NCI-H187 treated with DMSO at 0.1 percent for 48 hours (cell line): ENCODE data around the gene ATXN1.
"Not testable (repeated sequence)": the region's sequence is repeated elsewhere in the genome, so short reads cannot be mapped to it uniquely, and the experiment has no call there.

ENCODE experiments used
- DNase-seq: peaks from one replicate; lab custom pipeline; 2025; lab: John Stamatoyannopoulos, UW

The ATXN1 gene

DNA sequence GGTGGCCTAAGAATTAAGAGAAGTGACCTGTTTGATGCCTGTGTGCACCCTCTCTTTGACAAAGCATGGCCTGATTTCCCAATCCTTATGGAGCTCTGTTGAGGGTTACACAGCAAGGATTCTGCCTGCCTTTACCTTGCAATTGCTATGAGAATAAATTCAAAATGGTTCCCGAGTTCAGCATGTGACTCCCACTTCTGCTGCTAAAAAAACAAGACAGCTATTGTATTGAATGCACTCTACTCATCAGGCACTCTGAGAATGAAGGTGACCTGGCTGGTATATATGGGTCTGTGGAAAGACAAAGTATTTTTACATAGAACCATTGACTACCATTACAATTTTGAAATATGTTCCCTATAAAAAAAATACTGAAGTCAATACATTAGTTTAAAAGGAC is 190.3 kb downstream of the ATXN1 start:
- no peak for DNase-seq

DNA sequence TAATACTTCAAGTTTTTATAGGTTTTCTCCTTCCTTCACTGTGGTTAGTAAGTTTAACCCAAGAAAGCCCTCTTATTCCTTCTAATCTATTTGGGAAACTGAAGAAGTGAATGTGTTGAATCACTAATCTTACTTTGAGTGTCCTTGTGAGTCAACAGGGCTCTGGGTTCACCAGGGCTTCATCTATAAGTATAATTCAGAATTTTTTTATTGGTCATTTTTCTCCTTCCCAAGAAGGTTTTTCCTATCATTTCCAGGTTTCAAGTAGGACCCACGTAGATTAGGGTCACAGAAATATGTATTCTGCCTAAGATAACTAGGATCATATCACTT is 191.1 kb downstream of the ATXN1 start:
- DNase-seq, result no peak

DNA sequence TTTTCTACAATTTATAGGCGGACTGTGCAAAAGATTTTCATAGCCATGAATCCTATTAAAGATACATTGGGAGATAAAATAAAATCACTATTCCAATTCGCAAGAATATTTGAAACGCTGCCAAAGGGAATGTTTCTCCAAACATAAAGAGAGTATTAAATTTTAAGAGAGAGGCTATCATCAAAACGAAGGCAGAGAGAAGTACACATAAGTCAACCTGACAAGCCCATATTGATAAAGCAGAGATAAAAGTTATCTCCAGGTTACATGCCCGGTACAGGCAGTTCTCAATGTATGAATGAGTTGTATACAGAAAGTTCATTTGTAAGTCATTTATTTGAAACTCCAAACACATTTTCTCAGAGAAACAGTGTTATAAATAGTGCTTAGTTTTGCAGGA is 193.1 kb downstream of the ATXN1 start:
- DNase-seq, result no peak

DNA sequence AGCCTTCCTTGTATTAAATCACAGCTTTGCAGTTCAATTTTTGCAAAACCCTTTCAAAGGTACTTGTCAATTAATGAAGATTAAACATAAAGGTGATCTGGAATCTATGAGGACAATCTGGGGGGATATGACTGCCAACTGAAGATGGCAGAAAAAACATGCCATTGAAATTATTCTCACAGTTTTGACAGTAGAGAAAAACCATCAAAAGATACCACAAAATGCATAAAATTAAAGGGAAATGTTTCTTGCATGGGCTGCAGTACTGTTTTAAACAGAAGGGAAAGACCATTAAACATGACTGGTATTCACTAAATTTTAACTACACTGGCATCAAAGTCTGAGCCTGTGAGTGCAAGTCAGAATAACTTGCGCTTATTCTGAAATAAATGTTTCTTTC is 194.2 kb downstream of the ATXN1 start:
- DNase-seq, result no peak

DNA sequence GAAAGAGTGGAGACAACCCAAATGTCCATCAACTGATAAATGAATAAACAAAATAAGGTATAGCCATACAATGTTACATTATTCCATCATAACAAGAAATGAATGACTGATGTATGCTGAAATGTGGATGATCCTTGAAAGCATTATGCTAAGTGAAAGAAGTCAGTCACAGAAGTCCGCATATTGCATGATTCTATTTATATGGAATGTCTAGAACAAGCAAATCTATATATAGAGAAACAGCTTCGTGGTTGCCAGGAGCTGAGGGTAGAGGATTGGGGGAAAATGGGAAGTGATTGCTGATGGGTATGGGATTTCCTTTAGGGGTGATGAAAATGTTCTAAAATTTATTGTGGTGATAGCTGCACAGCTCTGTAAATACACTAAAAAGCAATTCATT is 196.8 kb downstream of the ATXN1 start:
- no peak for DNase-seq

DNA sequence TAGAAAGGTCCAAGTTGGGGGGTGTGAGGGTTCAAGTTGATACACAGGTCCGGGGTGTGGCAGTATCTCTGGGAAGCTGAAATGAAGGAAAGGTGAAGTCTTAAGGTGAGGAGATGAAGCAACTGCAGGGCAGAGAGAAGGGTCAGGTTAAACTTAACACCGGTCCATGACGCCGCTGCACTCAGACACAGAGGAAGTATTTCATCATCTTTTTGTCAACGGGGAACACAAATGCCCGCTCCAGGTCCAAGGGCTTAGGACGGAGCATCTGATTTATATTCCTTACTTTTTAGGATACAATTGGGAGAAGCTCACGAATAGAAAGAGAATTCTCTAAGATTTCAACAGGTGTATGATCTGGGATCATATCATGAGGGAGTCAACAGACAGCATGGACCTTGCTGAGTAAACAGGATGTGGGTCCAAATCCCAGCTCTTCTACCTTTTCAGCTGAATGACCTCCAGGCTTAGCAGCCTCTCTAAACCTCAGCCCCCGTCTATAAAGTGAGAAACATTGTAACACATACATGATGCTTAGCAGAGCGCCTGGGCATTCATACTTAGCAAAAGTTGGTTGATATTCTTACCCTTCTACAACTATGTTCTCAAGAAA is 197.5 kb downstream of the ATXN1 start:
- DNase-seq, result no peak

DNA sequence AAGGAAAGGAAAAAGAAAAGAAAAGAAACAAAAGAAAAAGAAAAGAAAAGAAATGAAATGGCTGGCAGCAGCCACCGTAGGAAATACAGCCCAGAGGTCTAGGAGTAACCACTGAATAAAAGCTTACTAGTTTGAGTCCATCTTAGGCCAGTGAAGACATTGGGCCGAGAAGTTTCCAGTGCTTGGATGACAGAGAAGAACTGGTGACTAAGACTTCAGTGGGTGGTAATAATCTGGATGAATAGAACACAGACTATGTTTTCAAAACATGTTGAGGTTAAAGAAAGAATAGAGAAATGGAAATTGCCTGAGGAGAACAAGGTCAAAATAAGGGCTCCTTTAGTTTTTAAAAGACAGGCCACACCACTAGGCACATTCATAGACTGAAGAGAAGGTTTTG is 198.8 kb downstream of the ATXN1 start:
- no peak for DNase-seq

DNA sequence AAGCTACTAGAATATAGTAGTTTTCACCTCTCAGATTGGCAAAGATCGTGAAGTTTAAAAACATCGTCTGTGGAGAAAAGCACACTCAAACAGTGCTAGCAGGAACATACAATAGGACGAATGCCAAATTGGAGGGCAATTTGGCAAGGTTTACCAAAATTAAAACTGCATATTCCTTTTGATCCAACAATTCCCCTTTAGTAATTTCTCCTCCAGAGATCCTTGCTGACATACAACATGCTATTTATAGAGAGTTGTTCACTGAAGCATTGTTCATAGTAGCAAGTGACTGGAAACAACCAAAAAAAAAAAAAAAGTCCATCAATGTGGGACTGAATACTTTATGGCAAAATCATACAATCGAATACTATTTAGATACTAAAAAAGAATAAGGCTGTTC is 202.2 kb downstream of the ATXN1 start:
- no peak for DNase-seq

DNA sequence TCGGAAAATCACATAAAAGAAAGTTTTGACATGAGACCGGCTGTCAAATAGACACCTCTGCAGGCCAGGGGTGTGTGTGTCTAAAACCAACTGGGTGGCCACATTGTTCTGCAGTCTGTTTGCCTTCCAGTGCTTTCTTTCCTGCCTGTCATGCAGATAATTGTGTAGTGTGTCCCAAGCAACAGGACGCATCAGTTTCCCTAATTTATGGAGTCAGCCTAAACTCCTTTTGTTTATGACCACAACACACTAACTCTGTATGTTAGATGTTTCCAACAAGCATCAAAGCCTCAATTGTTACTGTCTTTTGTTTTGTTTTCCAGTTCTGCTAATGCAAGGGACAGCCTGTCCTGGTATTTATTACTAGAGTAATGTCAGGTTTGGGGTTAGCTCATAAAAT is 205.7 kb downstream of the ATXN1 start:
- no peak for DNase-seq

DNA sequence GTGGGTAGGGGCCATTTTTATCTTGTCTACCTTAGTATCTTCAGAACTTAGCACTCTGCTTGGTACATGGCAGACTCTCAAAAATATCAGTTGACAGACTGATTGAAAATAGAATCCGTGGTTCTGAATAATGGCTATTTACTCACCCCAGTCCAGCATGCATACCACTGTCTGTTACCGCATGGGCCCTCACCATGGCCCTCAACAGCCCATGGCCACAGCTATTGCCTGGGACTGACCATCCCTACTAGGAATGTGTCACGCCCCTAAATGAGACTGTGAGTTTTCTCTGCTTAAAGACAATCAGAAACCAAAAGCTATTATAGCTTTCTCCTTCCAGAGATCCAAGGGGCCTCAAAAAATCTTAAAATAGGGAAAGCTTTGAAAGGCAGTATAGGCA is 207.7 kb downstream of the ATXN1 start:
- DNase-seq, result no peak

DNA sequence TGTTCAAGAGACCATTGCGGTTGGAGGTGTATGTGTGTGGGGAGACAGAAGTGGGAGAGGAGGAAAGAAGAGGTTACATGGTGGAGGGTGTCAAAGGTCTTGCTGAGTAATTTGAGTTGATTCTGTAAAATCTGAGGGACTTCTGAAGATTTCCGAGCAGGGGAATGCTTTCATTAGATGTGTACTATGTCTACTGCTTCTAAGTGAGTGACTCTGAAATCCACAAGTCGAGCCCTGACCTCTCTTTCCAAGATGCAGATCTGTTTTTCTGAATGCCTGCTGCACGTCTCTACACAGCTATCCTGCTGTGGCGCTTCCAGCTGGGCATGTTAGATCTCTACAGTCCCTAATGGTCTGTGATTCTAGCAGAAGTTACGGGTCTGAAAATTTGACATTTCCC is 209.8 kb downstream of the ATXN1 start:
- no peak for DNase-seq

DNA sequence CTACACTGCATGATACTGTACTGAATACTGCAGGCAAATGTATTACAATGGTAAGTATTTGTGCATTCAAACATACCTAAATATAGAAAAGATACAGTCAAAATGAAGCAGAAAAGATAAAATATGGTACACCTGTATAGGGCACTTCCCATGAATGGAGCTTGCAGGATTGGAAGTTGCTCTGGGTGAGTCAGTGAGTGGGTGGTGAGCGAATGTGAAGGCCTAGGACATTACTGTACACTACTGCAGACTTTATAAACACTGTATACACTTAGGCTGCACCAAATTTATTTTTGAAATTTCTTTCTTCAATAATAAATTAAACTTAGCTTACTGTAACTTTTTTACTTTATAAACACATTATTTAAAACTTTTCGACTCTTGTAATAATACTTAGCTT is 213.1 kb downstream of the ATXN1 start:
- no peak for DNase-seq

DNA sequence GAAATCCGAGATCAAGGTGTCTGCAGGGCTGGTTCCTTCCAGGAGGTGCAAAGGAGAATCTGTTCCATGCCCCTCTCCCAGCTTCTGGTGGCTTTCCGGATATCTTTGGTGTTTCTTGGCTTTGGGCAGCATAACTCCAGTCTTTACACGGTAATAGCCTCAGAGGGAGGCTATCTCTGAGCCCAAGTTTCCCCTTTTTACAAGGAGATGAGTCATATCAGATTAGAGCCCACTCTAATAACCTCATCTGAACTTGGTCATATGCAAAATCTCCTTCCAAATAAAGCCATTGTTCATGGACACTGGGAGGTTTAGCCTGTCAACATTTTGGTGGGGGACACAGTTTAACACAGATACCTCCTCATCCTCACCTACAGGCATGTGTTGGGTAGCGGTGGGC is 213.7 kb downstream of the ATXN1 start:
- no peak for DNase-seq

DNA sequence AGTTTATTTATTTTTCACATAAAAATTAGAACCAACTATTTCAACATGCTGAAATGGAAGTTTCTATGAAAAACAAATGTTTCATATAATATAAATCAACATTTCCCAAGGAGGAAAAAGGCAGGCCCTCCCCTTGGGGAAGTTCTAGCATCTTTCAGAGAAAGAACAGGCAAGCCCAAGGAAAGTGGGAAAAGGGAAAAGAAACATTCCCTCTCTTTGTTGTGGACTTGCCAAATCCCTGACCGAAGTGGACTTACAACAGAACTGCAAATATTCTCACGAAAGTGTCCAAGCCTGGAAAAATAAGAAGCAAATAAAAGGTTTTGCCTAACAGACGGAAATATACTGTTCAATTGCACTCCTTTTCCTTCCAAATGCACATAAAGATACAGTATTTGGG is 214.4 kb downstream of the ATXN1 start:
- DNase-seq, result no peak

DNA sequence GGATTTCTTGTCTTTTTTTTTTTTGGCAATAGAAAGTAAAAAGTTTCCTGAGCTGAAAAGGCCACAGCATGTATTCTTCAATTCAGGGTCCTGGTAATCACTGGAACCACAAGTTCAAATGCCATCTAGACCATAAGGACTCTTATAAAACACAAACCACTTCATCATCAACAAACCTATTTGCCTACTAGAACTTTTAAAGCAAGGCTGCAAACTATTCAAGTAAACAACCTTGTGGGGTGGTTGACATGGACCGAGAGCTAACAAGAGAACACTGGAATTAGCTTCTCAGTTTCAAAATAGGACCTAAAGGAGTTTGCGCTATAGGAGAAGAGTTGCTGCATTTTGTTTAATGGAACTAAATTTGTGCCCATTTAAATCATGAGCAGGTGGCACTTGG is 215.9 kb downstream of the ATXN1 start:
- DNase-seq, result no peak

DNA sequence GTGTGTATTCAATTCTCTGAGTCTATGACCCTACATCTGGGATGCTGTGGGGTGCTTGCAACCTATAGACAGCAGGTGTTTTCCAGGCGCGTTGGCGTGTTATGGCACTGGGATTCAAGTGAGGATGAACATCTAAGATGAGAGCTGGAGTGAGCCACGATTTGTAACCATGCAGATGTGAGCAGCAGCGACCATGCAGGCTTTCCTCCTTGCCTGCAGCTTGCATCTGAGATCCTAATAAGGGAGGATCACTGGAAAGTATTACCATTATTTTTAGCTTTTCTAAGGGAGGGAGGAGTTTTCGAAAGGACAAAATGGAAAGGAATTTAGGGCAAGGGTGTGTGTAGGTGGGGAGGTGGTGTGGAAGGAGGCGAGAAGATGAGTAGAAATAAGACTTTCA is 216.7 kb downstream of the ATXN1 start:
- DNase-seq, result no peak

DNA sequence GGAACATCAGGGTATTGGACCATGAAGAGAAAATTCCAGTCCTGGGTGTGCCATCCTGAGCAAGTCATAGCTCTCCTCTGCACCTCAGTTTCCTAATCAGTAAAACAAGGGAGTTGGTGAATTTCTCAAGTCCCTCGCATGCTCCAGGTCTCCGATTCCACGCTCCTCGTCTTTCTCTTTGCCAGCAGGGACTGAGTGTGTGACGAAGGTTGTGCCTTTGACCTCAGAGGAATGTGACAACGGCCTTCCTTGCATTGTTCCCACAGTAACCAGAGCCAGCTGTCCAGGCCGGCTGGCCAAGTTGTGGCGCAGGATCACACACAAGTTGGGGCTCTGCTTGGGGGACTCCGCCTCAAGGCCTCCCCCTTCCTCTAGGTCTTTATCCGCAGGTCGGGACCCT is 217.3 kb downstream of the ATXN1 start:
- DNase-seq, result no peak

DNA sequence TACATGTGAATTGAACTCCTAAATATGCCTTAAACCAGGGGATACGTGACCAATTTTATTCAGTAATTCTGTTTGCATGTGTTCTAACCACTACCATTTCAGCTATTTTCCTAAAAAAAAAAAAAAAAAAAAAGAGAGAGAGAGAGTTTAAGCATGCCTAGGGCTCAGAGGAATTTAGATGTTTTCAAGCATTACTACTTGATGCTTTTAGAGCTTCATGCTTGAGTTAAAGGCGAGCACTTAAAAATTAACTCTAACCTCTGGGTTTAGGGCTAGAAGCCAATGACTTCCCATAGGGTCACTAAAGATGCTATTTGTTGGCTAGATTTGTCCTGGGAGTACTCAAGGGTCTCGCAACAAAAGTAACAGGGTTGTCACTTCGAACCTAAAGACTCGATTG is 217.7 kb downstream of the ATXN1 start:
- no peak for DNase-seq

DNA sequence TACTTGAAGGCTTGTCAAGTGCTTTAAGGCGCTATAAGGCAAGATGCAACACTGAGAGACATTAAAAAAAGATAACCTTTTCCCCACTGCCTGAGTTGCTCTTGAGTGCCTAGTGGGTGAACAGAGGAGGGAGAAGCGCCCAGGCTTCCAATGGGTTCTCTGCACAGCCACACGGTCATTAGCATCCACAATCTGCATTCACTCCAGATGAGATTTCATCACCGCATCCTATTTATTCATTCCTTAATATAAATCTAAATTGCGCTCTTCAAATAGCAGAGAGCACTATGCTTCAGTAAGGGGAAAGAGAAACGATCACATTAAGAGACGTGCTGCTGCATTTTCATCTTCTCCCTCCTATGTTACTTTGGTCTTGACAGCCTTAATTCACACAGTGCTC is 219.2 kb downstream of the ATXN1 start:
- DNase-seq, result no peak

DNA sequence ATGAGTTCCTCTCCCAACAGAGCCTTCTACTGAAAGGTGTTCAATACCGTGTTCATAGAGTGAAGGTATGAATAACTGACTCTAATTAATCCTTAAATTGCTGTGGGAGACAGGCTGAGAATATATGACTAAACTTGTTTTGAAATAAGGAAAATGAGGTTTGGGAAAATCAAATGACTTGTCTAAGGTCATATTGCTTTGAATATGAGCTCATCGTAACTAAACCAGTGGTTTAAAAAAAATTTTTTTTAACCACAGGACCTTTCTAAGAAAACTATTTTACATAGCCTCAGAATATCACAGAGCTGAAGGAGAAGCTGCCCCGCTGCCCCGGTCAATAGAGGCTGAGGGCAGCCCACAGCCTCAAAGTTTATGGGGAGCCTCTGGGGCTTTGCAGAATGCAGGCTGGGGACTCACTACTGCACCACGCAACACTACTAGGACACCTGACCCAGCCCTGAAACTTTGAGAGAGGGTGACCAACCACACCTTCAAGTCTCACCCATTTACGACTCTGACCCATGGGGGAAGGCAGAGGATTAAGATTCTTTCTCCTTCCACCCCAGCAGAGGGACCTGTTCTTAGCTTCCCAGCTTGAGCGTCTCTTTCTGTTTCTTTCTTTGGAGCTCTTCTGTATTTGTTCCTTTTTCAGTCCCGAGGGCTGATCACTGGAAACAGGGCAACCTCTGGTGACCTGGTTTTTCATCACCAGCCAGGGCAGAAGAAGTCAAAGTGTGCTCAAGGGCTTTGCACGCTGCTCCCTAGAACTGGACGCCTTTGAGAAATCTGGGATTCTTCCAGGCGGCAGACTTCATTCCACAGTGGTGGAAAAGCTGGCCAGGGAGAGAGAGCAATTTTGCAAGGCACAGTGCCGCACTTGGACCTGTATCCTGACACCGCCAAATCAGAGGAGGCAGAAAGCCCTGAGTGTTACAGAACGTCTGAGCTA is 220.2 kb downstream of the ATXN1 start:
- DNase-seq, result no peak

DNA sequence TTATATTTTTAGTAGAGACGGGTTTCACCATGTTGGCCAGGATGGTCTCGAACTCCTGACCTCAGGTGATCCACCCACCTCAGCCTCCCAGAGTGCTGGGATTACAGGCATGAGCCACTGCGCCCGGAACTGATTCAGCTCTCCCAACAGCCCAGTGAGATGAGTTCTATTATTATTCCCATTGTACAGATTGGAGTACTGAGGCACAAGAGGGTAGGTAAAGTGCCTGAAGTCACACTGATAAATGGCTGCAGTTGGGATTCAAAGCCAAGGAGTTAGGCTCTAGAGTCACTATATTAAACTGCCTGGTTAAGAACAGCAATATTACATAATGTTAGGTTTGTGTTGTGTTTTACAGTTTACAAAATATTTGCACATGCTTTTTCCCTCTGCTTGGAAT is 220.9 kb downstream of the ATXN1 start:
- DNase-seq, result not testable (repeated sequence)

DNA sequence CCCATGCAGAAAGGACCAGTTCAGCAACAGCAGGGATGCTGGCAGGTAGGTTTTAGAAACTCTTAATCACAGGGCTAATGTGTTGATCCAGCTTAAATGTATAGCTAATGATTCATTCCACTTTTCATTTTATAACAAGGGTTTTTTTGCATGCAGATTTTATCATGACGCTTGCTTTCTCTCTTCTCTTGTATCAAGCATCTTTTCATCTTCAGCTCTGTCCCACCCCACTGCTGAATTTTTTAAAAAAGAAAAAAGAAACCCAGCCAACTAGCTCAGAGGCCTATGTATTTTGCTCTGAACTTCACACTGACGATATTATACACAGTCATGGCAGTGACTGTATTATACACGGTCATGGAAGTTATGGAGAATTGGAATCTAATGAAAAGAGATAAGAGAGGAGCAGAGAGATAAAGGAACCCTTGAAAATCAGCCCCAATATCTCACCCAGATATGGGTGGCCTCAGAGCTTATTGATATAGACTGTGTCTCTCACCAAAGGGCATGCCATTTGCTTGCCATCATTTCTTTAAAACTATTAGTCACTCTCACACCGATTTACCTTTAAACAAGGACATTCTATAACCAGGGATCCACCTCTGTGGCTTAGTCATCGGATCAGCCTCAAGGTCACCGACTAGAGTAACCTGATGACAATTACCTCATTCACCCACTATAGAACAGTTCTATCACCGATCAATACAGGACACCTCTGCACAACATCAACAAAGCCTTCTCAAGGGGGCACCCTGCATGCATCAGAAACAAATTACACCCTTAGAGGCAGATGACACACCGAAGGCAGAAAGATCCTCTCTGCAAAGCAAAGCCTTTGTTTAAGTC is 222.0 kb downstream of the ATXN1 start:
- DNase-seq, result no peak

DNA sequence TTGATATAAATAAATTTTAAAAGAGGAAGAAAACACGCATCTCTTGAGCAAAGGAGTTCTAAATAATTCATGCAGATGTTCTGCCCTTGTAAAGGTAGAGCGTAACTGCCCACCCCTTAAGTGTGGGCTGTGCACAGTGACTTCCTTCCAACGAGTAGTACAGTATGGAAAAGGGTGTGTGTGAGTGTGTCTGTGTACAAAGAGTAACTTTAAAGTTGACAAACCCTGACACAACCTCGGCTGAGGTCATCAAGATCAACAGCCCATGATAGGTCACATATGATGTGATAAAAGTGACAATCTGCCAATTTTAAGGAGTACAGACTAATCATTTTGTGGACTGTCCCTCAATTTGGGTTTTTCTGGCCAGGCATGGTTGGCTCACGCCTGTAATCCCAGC is 225.7 kb downstream of the ATXN1 start:
- DNase-seq, result no peak
